Measurements from ENCODE around the gene UNC119B. TPM values are rescaled to one million over a fixed set of nuclear protein-coding genes. Genes with fewer than 3 reads are reported as not detected.

Gene UNC119B
- total and polyA plus RNA-seq, 5 donors, result 7.0 to 17.8 (median 16.2) TPM

DNA sequence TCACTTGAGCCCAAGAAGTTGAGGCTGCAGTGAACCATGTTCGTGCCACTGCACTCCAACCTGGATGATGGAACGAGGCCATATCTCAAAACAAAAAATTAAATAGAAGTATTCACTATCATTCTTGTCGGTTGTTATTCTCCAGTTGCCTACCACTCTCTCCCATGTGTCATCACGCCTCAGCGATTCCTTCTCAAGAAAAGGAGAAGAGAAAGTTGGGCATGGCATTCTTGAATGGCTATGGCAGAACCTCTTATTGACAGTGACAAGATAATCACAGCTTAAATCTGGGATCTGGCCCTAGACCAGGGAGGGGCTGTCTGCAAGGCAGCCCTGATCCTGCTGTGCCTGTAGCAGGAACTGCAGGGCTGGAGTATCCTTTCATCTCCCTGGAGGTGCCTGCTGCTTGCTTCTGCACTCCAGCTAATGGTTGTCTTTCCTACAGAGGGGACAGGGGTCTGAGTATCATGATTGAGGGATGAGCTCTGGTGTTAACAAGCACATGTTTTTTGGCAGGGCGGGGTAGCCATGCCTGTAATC lies 36.1 kb upstream of the UNC119B start:
- Histone ChIP-seq H3K27me3 (ENCODE audit: control insufficient read depth, insufficient read depth) (no peaks in the 10 kb centered on the region), H3K27ac (ENCODE audit: low read length) (no peak overlapping the region), H3K4me1 (ENCODE audit: control insufficient read depth, insufficient read depth, low read length) (no peaks in the 10 kb centered on the region), H3K4me3 (ENCODE audit: low read length) (no peak overlapping the region), H3K9me3 (ENCODE audit: control insufficient read depth, low read length) (no peaks in the 10 kb centered on the region)
- 72% methylated on average over 6 of the region's 6 CpGs for WGBS
- ATAC-seq (no peak), DNase-seq (no peak)
- intact Hi-C loops (cut with DNase I), result no loop called here

DNA sequence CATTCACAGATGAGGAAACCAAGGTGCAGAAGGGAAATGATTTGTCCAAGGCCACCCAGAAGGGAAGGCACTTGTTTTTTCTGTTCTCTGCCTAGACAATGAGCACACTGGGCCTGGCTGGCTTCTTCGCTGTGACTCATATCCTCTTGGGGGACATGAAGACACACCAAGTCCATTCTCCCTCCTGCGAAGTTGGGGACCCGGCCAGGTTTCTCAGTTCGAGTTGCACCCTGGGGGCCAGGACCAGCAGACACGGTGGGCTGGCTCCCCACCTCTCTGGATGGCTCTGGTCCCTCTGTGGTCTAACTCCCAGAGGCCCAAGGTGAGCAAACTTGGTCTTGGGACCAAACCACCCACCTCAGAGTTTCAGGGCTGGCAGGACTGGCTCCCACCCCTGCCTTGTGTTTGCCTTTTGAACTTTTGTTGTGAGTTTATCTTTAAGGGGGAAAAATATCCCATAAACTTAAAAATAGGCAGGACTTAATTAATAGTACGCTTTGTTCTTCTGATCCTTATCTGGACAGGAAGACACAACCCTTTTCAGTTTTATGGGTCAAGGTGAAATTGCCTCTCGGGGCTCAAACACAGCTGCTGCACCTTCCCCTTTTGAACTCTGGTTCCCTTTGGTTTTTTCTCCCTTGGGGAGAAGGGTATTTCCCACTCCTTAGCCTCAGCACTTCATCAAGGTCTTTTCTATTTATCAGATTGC lies 32.3 kb upstream of the UNC119B start:
- intact Hi-C loops (cut with DNase I), result no loop called here
- Histone ChIP-seq H3K4me3 (ENCODE audit: low read length) (no peak overlapping the region), H3K27ac (ENCODE audit: low read length) (peak overlapping the region; percentile 65), H3K4me1 (ENCODE audit: control insufficient read depth, insufficient read depth, low read length) (peaks cover 3% of the 10 kb centered on the region), H3K27me3 (ENCODE audit: control insufficient read depth, insufficient read depth) (no peaks in the 10 kb centered on the region), H3K9me3 (ENCODE audit: control insufficient read depth, low read length) (no peaks in the 10 kb centered on the region)
- 46% methylated on average over 7 of the region's 7 CpGs for WGBS
- ATAC-seq (peak; percentile 45 to 86), DNase-seq (peak in 1 of 3 donors; percentile 66)

DNA sequence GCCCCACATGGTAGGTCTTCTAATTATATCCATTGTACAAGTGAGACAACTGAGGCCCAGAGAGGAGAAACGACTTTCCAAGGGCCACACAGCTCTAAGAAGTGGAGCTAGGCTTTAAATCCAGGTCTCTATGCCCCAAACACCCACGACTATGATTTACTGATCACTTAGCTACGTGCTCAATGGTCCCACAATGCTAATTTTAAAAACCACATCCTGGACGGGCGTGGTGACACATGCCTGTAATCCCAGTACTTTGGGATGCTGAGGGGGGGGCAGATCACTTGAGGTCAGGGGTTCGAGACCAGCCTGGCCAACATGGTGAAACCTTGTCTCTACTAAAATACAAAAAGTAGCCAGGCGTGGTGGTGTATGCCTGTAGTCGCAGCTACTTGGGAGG lies 31.7 kb upstream of the UNC119B start:
- H3K27ac ChIP-seq (ENCODE audit: low read length), result peak overlapping the region; percentile 25
- no peak for ATAC-seq
- H3K4me1 ChIP-seq (ENCODE audit: control insufficient read depth, insufficient read depth, low read length), result peaks cover 3% of the 10 kb centered on the region

DNA sequence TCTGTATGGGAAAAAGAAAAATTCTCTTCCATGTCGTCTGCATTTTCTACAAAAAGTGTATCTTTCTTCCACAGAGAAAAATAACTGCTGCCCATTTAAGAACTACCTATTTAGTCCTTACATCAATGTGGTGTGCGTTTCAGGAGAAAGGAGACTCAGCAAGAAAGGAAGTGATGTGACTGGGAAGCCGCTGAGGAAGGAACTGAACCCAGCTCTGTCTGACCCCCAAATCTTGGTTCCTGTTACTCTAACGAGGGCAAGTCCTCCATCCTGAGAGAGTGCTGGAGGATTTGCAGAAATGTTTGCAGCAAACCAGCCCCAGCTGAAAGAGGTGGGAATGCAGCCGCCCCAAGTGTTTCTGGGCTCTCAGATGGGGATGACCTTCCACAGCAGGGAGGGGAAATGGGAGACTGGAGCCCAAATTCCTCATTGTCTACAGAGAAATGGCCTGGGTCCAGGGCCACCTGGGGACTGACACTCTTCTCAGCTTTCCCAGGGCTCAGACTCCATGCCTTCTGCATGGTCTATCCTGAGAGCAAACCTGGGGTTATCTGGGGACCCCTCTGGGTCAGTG lies 30.0 kb upstream of the UNC119B start:
- Histone ChIP-seq H3K4me1 (ENCODE audit: control insufficient read depth, insufficient read depth, low read length) (peaks cover 3% of the 10 kb centered on the region), H3K27me3 (ENCODE audit: control insufficient read depth, insufficient read depth) (no peaks in the 10 kb centered on the region), H3K9me3 (ENCODE audit: control insufficient read depth, low read length) (no peaks in the 10 kb centered on the region), H3K27ac (ENCODE audit: low read length) (no peak overlapping the region), H3K4me3 (ENCODE audit: low read length) (no peak overlapping the region)
- ATAC-seq, result no peak
- no peak for DNase-seq
- WGBS, result 52% methylated on average over 5 of the region's 5 CpGs
- intact Hi-C loops (cut with DNase I), result no loop called here

More for the DNA sequence above, 31.7 kb upstream of the UNC119B start:
- H3K4me3 ChIP-seq (ENCODE audit: low read length), result no peak overlapping the region
- H3K27me3 ChIP-seq (ENCODE audit: control insufficient read depth, insufficient read depth), result no peaks in the 10 kb centered on the region
- intact Hi-C loops (cut with DNase I), result no loop called here
- 68% methylated on average over 8 of the region's 8 CpGs for WGBS
- H3K9me3 ChIP-seq (ENCODE audit: control insufficient read depth, low read length), result no peaks in the 10 kb centered on the region
- no peak for DNase-seq

DNA sequence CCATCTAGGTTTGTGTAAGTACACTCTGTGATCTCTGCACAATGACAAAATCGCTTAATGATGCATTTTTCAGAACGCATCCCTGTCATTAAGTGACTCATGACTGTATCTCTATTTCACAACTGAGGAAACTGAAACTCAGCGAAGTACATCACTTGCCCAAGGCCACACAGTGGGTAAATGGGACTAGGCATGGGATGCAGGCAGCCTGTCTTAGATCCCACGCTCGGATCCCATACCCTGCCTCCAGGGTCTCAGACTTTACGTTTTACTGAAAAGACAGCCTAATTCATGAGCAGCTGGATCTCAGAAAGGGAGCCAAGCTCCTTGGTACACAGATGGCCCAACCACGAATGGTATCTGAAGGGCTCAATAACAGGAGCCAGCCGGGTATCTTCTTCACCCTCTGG lies 25.7 kb upstream of the UNC119B start:
- intact Hi-C loops (cut with DNase I), result no loop called here
- Histone ChIP-seq H3K4me3 (ENCODE audit: low read length) (no peak overlapping the region), H3K27me3 (ENCODE audit: control insufficient read depth, insufficient read depth) (no peaks in the 10 kb centered on the region), H3K9me3 (ENCODE audit: control insufficient read depth, low read length) (no peaks in the 10 kb centered on the region), H3K27ac (ENCODE audit: low read length) (no peak overlapping the region), H3K4me1 (ENCODE audit: control insufficient read depth, insufficient read depth, low read length) (peaks cover 9% of the 10 kb centered on the region)
- WGBS, result 70% methylated on average over 8 of the region's 8 CpGs
- ATAC-seq (no peak), DNase-seq (no peak)

DNA sequence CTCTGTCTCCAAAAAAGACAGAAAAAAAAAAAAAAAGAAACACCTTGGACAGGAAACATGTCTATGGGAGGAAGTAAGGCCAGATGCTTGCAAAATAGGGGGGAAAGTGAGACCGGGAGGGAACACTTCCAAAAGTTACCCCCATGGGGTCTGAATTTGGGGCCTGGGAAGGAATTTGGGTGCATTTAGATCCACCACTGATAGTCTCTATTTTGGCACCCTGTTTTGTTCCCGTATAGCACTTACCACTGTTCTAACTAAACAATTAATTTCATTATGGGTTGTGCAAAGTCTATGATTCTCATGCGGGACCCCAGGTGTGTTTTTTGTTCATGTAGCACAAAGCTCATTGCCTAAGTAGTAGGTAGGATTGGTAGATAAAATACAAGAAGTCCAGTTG lies 24.7 kb upstream of the UNC119B start:
- DNase-seq (no peak), ATAC-seq (no peak)
- Histone ChIP-seq H3K9me3 (ENCODE audit: control insufficient read depth, low read length) (no peaks in the 10 kb centered on the region), H3K27ac (ENCODE audit: low read length) (no peak overlapping the region), H3K27me3 (ENCODE audit: control insufficient read depth, insufficient read depth) (no peaks in the 10 kb centered on the region), H3K4me3 (ENCODE audit: low read length) (no peak overlapping the region), H3K4me1 (ENCODE audit: control insufficient read depth, insufficient read depth, low read length) (peaks cover 7% of the 10 kb centered on the region)
- intact Hi-C loops (cut with DNase I), result no loop called here
- 52% methylated on average over 3 of the region's 3 CpGs for WGBS

DNA sequence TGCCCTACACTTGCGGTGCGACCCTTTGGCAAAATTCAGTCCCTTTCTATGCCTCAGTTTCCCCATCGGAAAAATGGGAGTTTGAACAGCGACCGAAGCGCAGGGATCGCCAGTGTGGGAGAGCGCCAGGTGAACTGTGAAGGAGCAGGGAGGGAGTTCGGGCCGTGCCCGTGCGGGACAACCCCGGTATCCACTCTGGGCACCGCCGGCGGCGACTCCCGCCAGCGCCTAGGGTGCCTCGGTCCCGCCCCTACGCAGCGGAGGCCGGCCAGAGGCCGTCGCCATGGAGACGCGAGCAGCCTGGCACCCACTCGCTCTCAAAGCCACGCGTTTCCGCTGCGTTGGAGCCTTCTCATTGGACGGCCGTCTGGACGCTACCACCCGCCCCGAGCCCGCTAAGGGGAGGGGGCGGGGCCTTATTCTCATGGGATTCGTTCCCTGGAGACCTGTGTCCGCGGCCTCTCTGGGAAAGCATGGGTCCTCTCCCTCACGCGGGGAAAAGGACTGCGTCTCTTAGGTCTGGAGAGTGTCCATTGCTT lies 24.0 kb upstream of the UNC119B start:
- peak; percentile 98 to 99 (median 99) for DNase-seq
- H3K27me3 ChIP-seq (ENCODE audit: control insufficient read depth, insufficient read depth), result no peaks in the 10 kb centered on the region
- H3K27ac ChIP-seq (ENCODE audit: low read length), result peak overlapping the region; percentile 95
- peaks cover 13% of the 10 kb centered on the region for H3K4me1 ChIP-seq (ENCODE audit: control insufficient read depth, insufficient read depth, low read length)
- peak; percentile 96 to 97 for ATAC-seq
- H3K9me3 ChIP-seq (ENCODE audit: control insufficient read depth, low read length), result no peaks in the 10 kb centered on the region
- under 1% methylated on average over 46 of the region's 46 CpGs for WGBS
- intact Hi-C loops (cut with DNase I), result no loop called here
- H3K4me3 ChIP-seq (ENCODE audit: low read length), result peak overlapping the region; percentile 99

DNA sequence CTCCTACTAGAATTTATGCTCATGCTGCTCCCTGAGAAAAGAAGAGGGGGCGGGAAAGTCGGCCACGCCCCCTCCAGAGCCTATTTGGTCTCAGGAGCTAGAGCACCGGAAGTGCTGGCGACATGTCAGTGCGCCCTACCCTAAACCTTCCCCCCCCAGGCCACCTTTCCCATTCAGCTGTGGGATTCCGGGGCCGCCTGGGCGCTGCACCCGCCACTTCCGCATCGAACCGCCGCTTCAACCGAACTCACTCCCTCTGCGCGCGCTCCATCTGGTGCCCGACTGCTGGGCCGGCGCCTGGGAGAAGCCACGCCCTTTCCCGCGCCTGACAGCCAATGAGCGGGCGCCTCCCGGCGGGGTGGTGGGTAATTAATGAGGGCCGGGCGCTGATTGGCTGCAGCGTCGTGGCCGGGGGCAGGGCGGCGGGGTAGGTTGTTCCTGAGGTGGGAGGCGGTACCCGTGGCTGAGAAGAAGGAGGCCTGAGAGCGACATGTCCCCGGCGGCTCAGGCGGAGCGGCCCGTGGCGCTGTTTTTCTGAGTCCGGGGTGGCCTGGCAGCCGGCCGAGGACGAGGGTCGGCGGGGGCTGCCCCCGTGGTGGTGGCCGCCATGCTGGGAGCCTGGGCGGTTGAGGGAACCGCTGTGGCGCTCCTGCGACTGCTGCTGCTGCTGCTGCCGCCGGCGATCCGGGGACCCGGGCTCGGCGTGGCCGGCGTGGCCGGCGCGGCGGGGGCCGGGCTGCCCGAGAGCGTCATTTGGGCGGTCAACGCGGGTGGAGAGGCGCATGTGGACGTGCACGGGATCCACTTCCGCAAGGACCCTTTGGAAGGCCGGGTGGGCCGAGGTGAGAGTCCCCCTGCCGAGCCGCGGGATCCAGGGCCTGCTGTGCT lies 23.3 kb upstream of the UNC119B start, which contains the start of gene MLEC:
Gene MLEC (plus strand): TSS at position 460 of the 888 bp plus-strand sequence. CDS start 148 bp downstream, at position 608.
- WGBS, result under 1% methylated on average over 84 of the region's 84 CpGs
- DNase-seq, result peak; percentile 98 to 100 (median 99)
- Histone ChIP-seq H3K27me3 (ENCODE audit: control insufficient read depth, insufficient read depth) (no peaks in the 10 kb centered on the region), H3K4me3 (ENCODE audit: low read length) (peak within 1 kb of the TSS; percentile 99), H3K9me3 (ENCODE audit: control insufficient read depth, low read length) (no peaks in the 10 kb centered on the region), H3K27ac (ENCODE audit: low read length) (peak within 1 kb of the TSS; percentile 95), H3K4me1 (ENCODE audit: control insufficient read depth, insufficient read depth, low read length) (peaks cover 13% of the 10 kb centered on the region)
- peak; percentile 96 for ATAC-seq
- intact Hi-C loops (cut with DNase I), result no loop called here

DNA sequence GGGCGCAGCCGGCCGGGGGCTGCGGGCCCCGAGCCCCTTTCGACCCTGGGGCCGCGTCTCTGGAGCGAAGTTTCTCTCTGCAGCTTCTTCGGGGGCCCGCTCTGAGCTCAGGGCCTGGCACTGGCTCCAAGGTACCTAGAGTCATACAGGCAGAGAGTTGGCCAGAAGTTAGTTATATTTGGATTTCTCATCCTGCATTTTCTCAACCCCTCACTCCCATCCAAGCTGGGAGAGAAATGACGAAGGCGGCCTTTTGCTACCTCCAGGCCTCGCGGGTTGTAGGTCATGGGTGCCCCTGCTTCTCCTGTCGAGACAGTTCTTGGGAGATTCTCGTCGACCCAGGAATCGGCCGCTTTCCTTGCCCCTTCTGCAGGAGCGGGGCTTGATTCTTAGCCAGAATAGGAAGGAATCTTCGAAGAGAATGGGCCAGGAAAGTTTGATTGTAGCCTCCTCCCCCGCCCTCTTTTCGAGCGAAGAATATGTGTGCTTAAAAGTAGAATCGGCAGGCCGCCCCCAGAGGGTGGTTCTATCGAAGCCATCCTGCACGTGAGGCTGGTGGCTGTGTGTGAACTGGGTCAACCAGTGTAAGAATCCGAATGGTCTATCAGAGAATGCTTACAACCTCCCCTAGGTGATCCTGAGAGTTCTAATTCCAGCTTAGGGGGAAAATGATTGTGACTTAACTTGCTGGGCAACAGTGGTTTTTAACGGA lies 22.5 kb upstream of the UNC119B start:
- Histone ChIP-seq H3K27ac (ENCODE audit: low read length) (peak overlapping the region; percentile 87), H3K4me3 (ENCODE audit: low read length) (peak overlapping the region; percentile 99), H3K9me3 (ENCODE audit: control insufficient read depth, low read length) (no peaks in the 10 kb centered on the region), H3K27me3 (ENCODE audit: control insufficient read depth, insufficient read depth) (no peaks in the 10 kb centered on the region), H3K4me1 (ENCODE audit: control insufficient read depth, insufficient read depth, low read length) (peaks cover 16% of the 10 kb centered on the region)
- under 1% methylated on average over 31 of the region's 31 CpGs for WGBS
- DNase-seq (peak in 2 of 3 donors; percentile 55 to 70), ATAC-seq (no peak)
- intact Hi-C loops (cut with DNase I), result no loop called here

DNA sequence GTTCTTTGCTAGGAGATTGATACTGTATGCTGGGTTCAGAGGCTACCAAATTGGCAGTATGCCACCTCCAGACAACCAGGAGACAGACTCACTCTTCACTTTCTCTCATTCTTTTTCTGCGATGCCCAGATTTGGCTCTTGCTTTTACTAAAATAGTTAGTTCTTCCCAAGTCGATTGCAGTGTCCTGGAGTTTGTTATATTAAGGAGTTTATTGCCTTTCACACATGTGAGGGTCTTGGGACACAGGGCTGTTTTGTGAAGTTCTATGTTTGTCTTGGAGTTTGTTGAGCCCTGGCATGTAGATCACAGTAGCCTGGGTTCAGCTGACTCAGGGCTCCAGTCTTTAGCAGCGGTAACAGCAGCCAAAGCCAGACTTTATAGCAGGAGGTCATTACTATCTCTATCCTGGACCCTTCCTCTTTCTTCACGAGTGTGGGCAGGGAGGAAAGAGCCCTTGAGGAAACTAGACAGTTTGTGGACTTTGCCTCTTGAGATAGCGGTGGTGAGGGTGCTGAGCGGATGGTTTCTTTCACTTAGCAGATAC lies 21.7 kb upstream of the UNC119B start:
- Histone ChIP-seq H3K27me3 (ENCODE audit: control insufficient read depth, insufficient read depth) (no peaks in the 10 kb centered on the region), H3K9me3 (ENCODE audit: control insufficient read depth, low read length) (no peaks in the 10 kb centered on the region), H3K4me1 (ENCODE audit: control insufficient read depth, insufficient read depth, low read length) (peaks cover 16% of the 10 kb centered on the region), H3K4me3 (ENCODE audit: low read length) (peak overlapping the region; percentile 99), H3K27ac (ENCODE audit: low read length) (peak overlapping the region; percentile 87)
- no peak for ATAC-seq
- intact Hi-C loops (cut with DNase I), result no loop called here
- DNase-seq, result no peak
- WGBS, result 5% methylated on average over 6 of the region's 6 CpGs

Data from right cardiac atrium (tissue), 5 donors.